ENCODE data around the gene SCO1.
A peak's percentile ranks its signal among the peaks of the same experiment; 100 is the strongest.
"Not testable (repeated sequence)": the region's sequence is repeated elsewhere in the genome, so short reads cannot be mapped to it uniquely, and the experiment has no call there.

The SCO1 gene

GRCh38 chr17:10716218-10716617, 18.9 kb upstream of the SCO1 start:
- H3K4me1 ChIP-seq (ENCODE audit: control insufficient read depth, insufficient read depth, low read length): no peaks in the 10 kb centered on the region
- peaks cover 14% of the 10 kb centered on the region for H3K36me3 ChIP-seq (ENCODE audit: control insufficient read depth, insufficient read depth, low read length)
- H3K27me3 ChIP-seq (ENCODE audit: control insufficient read depth, insufficient read depth, low read length): no peaks in the 10 kb centered on the region
- H3K9ac ChIP-seq (ENCODE audit: low read length): no peak overlapping the region
- no peak overlapping the region for H3K4me3 ChIP-seq (ENCODE audit: low read length)
- H3K27ac ChIP-seq (ENCODE audit: low read depth, low read length): no peak overlapping the region

- Histone ChIP-seq H3K9ac (ENCODE audit: low read length) (no peak overlapping the region), H3K27ac (ENCODE audit: low read depth, low read length) (no peak overlapping the region), H3K36me3 (ENCODE audit: control insufficient read depth, insufficient read depth, low read length) (peaks cover 24% of the 10 kb centered on the region), H3K4me3 (ENCODE audit: low read length) (no peak overlapping the region), H3K4me1 (ENCODE audit: control insufficient read depth, insufficient read depth, low read length) (no peaks in the 10 kb centered on the region), H3K27me3 (ENCODE audit: control insufficient read depth, insufficient read depth, low read length) (no peaks in the 10 kb centered on the region)
Measured at GRCh38 chr17:10713318-10713717, 16.0 kb upstream of the SCO1 start.

- peaks cover 13% of the 10 kb centered on the region for H3K36me3 ChIP-seq (ENCODE audit: control insufficient read depth, insufficient read depth, low read length)
- H3K27me3 ChIP-seq (ENCODE audit: control insufficient read depth, insufficient read depth, low read length): no peaks in the 10 kb centered on the region
- H3K4me1 ChIP-seq (ENCODE audit: control insufficient read depth, insufficient read depth, low read length): no peaks in the 10 kb centered on the region
- H3K4me3 ChIP-seq (ENCODE audit: low read length): no peak overlapping the region
- no peak overlapping the region for H3K27ac ChIP-seq (ENCODE audit: low read depth, low read length)
- H3K9ac ChIP-seq (ENCODE audit: low read length): no peak overlapping the region
Measured at GRCh38 chr17:10705727-10706126, 8.4 kb upstream of the SCO1 start.

- Histone ChIP-seq H3K4me1 (ENCODE audit: control insufficient read depth, insufficient read depth, low read length) (peaks cover 4% of the 10 kb centered on the region), H3K4me3 (ENCODE audit: low read length) (no peak overlapping the region), H3K27me3 (ENCODE audit: control insufficient read depth, insufficient read depth, low read length) (no peaks in the 10 kb centered on the region), H3K9ac (ENCODE audit: low read length) (no peak overlapping the region), H3K36me3 (ENCODE audit: control insufficient read depth, insufficient read depth, low read length) (peaks cover 2% of the 10 kb centered on the region), H3K27ac (ENCODE audit: low read depth, low read length) (no peak overlapping the region)
Measured at GRCh38 chr17:10702574-10702973, 5.2 kb upstream of the SCO1 start.

GRCh38 chr17:10699856-10700255, 2.5 kb upstream of the SCO1 start:
- Histone ChIP-seq H3K27me3 (ENCODE audit: control insufficient read depth, insufficient read depth, low read length) (no peaks in the 10 kb centered on the region), H3K4me3 (ENCODE audit: low read length) (no peak overlapping the region), H3K4me1 (ENCODE audit: control insufficient read depth, insufficient read depth, low read length) (peaks cover 11% of the 10 kb centered on the region), H3K36me3 (ENCODE audit: control insufficient read depth, insufficient read depth, low read length) (no peaks in the 10 kb centered on the region), H3K27ac (ENCODE audit: low read depth, low read length) (no peak overlapping the region), H3K9ac (ENCODE audit: low read length) (no peak overlapping the region)

- H3K4me3 ChIP-seq (ENCODE audit: low read length): peak overlapping the region; percentile 98
- peaks cover 4% of the 10 kb centered on the region for H3K36me3 ChIP-seq (ENCODE audit: control insufficient read depth, insufficient read depth, low read length)
- peak overlapping the region; percentile 94 for H3K27ac ChIP-seq (ENCODE audit: low read depth, low read length)
- peak overlapping the region; percentile 80 for H3K9ac ChIP-seq (ENCODE audit: low read length)
- H3K4me1 ChIP-seq (ENCODE audit: control insufficient read depth, insufficient read depth, low read length): peaks cover 11% of the 10 kb centered on the region
- H3K27me3 ChIP-seq (ENCODE audit: control insufficient read depth, insufficient read depth, low read length): no peaks in the 10 kb centered on the region
Measured at GRCh38 chr17:10698096-10698818, 924 bp upstream of the SCO1 start.

GRCh38 chr17:10695875-10696407, 1.4 kb downstream of the SCO1 start:
- not testable (repeated sequence) for H3K27ac ChIP-seq (ENCODE audit: low read depth, low read length); H3K27me3 ChIP-seq (ENCODE audit: control insufficient read depth, insufficient read depth, low read length); H3K36me3 ChIP-seq (ENCODE audit: control insufficient read depth, insufficient read depth, low read length); H3K9ac ChIP-seq (ENCODE audit: low read length)
- Histone ChIP-seq H3K4me3 (ENCODE audit: low read length) (peak overlapping the region; percentile 98), H3K4me1 (ENCODE audit: control insufficient read depth, insufficient read depth, low read length) (peaks cover 11% of the 10 kb centered on the region)

- Histone ChIP-seq H3K9ac (ENCODE audit: low read length) (no peak overlapping the region), H3K36me3 (ENCODE audit: control insufficient read depth, insufficient read depth, low read length) (peaks cover 12% of the 10 kb centered on the region), H3K27me3 (ENCODE audit: control insufficient read depth, insufficient read depth, low read length) (no peaks in the 10 kb centered on the region), H3K4me1 (ENCODE audit: control insufficient read depth, insufficient read depth, low read length) (no peaks in the 10 kb centered on the region), H3K27ac (ENCODE audit: low read depth, low read length) (no peak overlapping the region), H3K4me3 (ENCODE audit: low read length) (no peak overlapping the region)
Measured at GRCh38 chr17:10687499-10687898, 9.8 kb downstream of the SCO1 start.

GRCh38 chr17:10683853-10684252, 13.5 kb downstream of the SCO1 start:
- Histone ChIP-seq H3K27ac (ENCODE audit: low read depth, low read length) (no peak overlapping the region), H3K4me3 (ENCODE audit: low read length) (no peak overlapping the region), H3K27me3 (ENCODE audit: control insufficient read depth, insufficient read depth, low read length) (no peaks in the 10 kb centered on the region), H3K4me1 (ENCODE audit: control insufficient read depth, insufficient read depth, low read length) (peaks cover 8% of the 10 kb centered on the region), H3K9ac (ENCODE audit: low read length) (no peak overlapping the region), H3K36me3 (ENCODE audit: control insufficient read depth, insufficient read depth, low read length) (peaks cover 21% of the 10 kb centered on the region)

GRCh38 chr17:10681866-10682446, 15.4 kb downstream of the SCO1 start:
- Histone ChIP-seq H3K4me3 (ENCODE audit: low read length) (no peak overlapping the region), H3K36me3 (ENCODE audit: control insufficient read depth, insufficient read depth, low read length) (peaks cover 21% of the 10 kb centered on the region), H3K9ac (ENCODE audit: low read length) (no peak overlapping the region), H3K27me3 (ENCODE audit: control insufficient read depth, insufficient read depth, low read length) (no peaks in the 10 kb centered on the region), H3K27ac (ENCODE audit: low read depth, low read length) (peak overlapping the region; percentile 34), H3K4me1 (ENCODE audit: control insufficient read depth, insufficient read depth, low read length) (peaks cover 8% of the 10 kb centered on the region)

- H3K27ac ChIP-seq (ENCODE audit: low read depth, low read length): no peak overlapping the region
- H3K4me3 ChIP-seq (ENCODE audit: low read length): no peak overlapping the region
- no peaks in the 10 kb centered on the region for H3K27me3 ChIP-seq (ENCODE audit: control insufficient read depth, insufficient read depth, low read length)
- peaks cover 5% of the 10 kb centered on the region for H3K36me3 ChIP-seq (ENCODE audit: control insufficient read depth, insufficient read depth, low read length)
- no peak overlapping the region for H3K9ac ChIP-seq (ENCODE audit: low read length)
- H3K4me1 ChIP-seq (ENCODE audit: control insufficient read depth, insufficient read depth, low read length): peaks cover 6% of the 10 kb centered on the region
Measured at GRCh38 chr17:10674704-10675103, 22.6 kb downstream of the SCO1 start.

GRCh38 chr17:10673312-10673711, 24.0 kb downstream of the SCO1 start:
- H3K9ac ChIP-seq (ENCODE audit: low read length): no peak overlapping the region
- no peaks in the 10 kb centered on the region for H3K27me3 ChIP-seq (ENCODE audit: control insufficient read depth, insufficient read depth, low read length)
- H3K4me3 ChIP-seq (ENCODE audit: low read length): no peak overlapping the region
- peak overlapping the region; percentile 73 for H3K27ac ChIP-seq (ENCODE audit: low read depth, low read length)
- peaks cover 5% of the 10 kb centered on the region for H3K36me3 ChIP-seq (ENCODE audit: control insufficient read depth, insufficient read depth, low read length)
- H3K4me1 ChIP-seq (ENCODE audit: control insufficient read depth, insufficient read depth, low read length): peaks cover 6% of the 10 kb centered on the region

GRCh38 chr17:10668775-10669174, 28.6 kb downstream of the SCO1 start:
- Histone ChIP-seq H3K9ac (ENCODE audit: low read length) (no peak overlapping the region), H3K27me3 (ENCODE audit: control insufficient read depth, insufficient read depth, low read length) (no peaks in the 10 kb centered on the region), H3K36me3 (ENCODE audit: control insufficient read depth, insufficient read depth, low read length) (no peaks in the 10 kb centered on the region)

More at GRCh38 chr17:10668775-10669174, 28.6 kb downstream of the SCO1 start:
- Histone ChIP-seq H3K4me1 (ENCODE audit: control insufficient read depth, insufficient read depth, low read length) (peaks cover 6% of the 10 kb centered on the region), H3K4me3 (ENCODE audit: low read length) (no peak overlapping the region), H3K27ac (ENCODE audit: low read depth, low read length) (no peak overlapping the region)
